ENCODE measurements around the gene BTG3. TPM values are rescaled to one million over a fixed set of nuclear protein-coding genes. Genes with fewer than 3 reads are reported as not detected.

Gene BTG3
- total and polyA plus RNA-seq, 9 of the 15 experiments (the other 6 are each of a cell fraction or from before 2014, with no cell fraction given) = 11.7 to 43.0 (median 29.7) TPM

GRCh38 chr21:17578162-17578561 is 34.5 kb downstream of the BTG3 start (continued):
- no peak for TF ChIP-seq ZNF318 (IDR thresholded peaks at IDR 0.05; ENCODE audit: borderline replicate concordance in 1 of 2, low read depth in 1 of 2)
- TF ChIP-seq SMARCE1 (IDR thresholded peaks at IDR 0.05) = no peak
- TF ChIP-seq HDGF (IDR thresholded peaks at IDR 0.05) = no peak
- TF ChIP-seq, protein P1, sequence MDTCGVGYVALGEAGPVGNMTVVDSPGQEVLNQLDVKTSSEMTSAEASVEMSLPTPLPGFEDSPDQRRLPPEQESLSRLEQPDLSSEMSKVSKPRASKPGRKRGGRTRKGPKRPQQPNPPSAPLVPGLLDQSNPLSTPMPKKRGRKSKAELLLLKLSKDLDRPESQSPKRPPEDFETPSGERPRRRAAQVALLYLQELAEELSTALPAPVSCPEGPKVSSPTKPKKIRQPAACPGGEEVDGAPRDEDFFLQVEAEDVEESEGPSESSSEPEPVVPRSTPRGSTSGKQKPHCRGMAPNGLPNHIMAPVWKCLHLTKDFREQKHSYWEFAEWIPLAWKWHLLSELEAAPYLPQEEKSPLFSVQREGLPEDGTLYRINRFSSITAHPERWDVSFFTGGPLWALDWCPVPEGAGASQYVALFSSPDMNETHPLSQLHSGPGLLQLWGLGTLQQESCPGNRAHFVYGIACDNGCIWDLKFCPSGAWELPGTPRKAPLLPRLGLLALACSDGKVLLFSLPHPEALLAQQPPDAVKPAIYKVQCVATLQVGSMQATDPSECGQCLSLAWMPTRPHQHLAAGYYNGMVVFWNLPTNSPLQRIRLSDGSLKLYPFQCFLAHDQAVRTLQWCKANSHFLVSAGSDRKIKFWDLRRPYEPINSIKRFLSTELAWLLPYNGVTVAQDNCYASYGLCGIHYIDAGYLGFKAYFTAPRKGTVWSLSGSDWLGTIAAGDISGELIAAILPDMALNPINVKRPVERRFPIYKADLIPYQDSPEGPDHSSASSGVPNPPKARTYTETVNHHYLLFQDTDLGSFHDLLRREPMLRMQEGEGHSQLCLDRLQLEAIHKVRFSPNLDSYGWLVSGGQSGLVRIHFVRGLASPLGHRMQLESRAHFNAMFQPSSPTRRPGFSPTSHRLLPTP (IDR thresholded peaks at IDR 0.05; ENCODE audit: borderline replicate concordance, extremely low read depth, insufficient read length) = no peak
- no peak for TF ChIP-seq FOXK1 (CRISPR knock-in tag; IDR thresholded peaks at IDR 0.05; ENCODE audit: borderline replicate concordance)
- TF ChIP-seq, protein P2, sequence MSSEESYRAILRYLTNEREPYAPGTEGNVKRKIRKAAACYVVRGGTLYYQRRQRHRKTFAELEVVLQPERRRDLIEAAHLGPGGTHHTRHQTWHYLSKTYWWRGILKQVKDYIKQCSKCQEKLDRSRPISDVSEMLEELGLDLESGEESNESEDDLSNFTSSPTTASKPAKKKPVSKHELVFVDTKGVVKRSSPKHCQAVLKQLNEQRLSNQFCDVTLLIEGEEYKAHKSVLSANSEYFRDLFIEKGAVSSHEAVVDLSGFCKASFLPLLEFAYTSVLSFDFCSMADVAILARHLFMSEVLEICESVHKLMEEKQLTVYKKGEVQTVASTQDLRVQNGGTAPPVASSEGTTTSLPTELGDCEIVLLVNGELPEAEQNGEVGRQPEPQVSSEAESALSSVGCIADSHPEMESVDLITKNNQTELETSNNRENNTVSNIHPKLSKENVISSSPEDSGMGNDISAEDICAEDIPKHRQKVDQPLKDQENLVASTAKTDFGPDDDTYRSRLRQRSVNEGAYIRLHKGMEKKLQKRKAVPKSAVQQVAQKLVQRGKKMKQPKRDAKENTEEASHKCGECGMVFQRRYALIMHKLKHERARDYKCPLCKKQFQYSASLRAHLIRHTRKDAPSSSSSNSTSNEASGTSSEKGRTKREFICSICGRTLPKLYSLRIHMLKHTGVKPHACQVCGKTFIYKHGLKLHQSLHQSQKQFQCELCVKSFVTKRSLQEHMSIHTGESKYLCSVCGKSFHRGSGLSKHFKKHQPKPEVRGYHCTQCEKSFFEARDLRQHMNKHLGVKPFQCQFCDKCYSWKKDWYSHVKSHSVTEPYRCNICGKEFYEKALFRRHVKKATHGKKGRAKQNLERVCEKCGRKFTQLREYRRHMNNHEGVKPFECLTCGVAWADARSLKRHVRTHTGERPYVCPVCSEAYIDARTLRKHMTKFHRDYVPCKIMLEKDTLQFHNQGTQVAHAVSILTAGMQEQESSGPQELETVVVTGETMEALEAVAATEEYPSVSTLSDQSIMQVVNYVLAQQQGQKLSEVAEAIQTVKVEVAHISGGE (CRISPR knock-in tag; IDR thresholded peaks at IDR 0.05) = no peak
- no peak for TF ChIP-seq IRF1 (CRISPR knock-in tag; IDR thresholded peaks at IDR 0.05; ENCODE audit: borderline replicate concordance)
- TF ChIP-seq MAX (CRISPR knock-in tag; IDR thresholded peaks at IDR 0.05) = no peak
- no peak for TF ChIP-seq SRSF9 (IDR thresholded peaks at IDR 0.05; ENCODE audit: borderline replicate concordance, low read depth, low read length)

All from K562 (cell line).